GM12878 (cell line): ENCODE measurements around the gene CEBPE. TPM values are rescaled to one million over a fixed set of nuclear protein-coding genes. Genes with fewer than 3 reads are reported as not detected.

ENCODE experiments used
- ATAC-seq: fragments of 200-7000 bp; cut with Tn5 transposase; 3 replicates; pipeline ENCODE4 v1.9.1; 2020; ENCODE audit warnings: mild to moderate bottlenecking, moderate library complexity
- BruUV-seq: library from RNA; stranded (reverse); fragments of 400-500 nt; replicated peaks from 2 replicates; lab custom pipeline; 2021; lab: Mats Ljungman, UMichigan
- CTCF ChIA-PET: fragments of 300-600 bp; sonication (Branson Sonifier 250); formaldehyde crosslinking; extraction: SDS; loops from one replicate; lab custom pipeline; 2021; ENCODE audit warnings: inconsistent platforms; lab: Yijun Ruan, JAX
- POLR2A ChIA-PET: fragments of 350-600 bp; formaldehyde crosslinking; extraction: SDS; loops from one replicate; lab custom pipeline; 2021; ENCODE audit warnings: inconsistent platforms; lab: Charles Lee
- RAD21 ChIA-PET: fragments of 300-600 bp; sonication (Branson Sonifier 250); formaldehyde crosslinking; loops from one replicate; lab custom pipeline; 2023; ENCODE audit warnings: antibody characterized with exemption; ENCODE audit not compliant: unreplicated experiment; lab: Charles Lee
- SMC1A ChIA-PET: fragments of 300-600 bp; sonication (Branson Sonifier 250); formaldehyde crosslinking; loops from one replicate; lab custom pipeline; 2023; ENCODE audit not compliant: unreplicated experiment, uncharacterized antibody; lab: Charles Lee
- DNase-seq: peaks from one replicate; pipeline ENCODE4 v3.0.0-alpha.2; 2011; ENCODE audit warnings: low read depth, low spot score
- FAIRE-seq: peaks from 3 replicates; lab custom pipeline; 2011; peaks lifted over from hg19 to GRCh38; lab: Jason Lieb, UNC
- H2AFZ ChIP-seq: 2 replicates; pipeline ENCODE4 v1.6.0; 2011; ENCODE audit warnings: low read depth, low read length, control low read depth; ENCODE audit not compliant: control insufficient read depth
- H3K27ac ChIP-seq: 2 replicates; pipeline ENCODE4 v1.5.1; 2011; ENCODE audit warnings: control low read depth; ENCODE audit not compliant: control insufficient read depth, insufficient read depth
- H3K27me3 ChIP-seq, 2 experiments: replicated peaks in 1 of 2; 2 replicates each; pipeline versions ENCODE4 v1.6.0 to v1.6.1; 2011; ENCODE audit warnings: low read length in 1 of 2; ENCODE audit not compliant: control insufficient read depth in 2 of 2, insufficient read depth in 2 of 2
- H3K36me3 ChIP-seq, 2 experiments: 2 replicates each; pipeline ENCODE4 v1.5.1; 2011; ENCODE audit warnings: low read length in 1 of 2; ENCODE audit not compliant: control insufficient read depth in 2 of 2, insufficient read depth in 2 of 2
- H3K4me1 ChIP-seq: 2 replicates; pipeline ENCODE4 v1.6.1; 2011; ENCODE audit warnings: mild to moderate bottlenecking, low read length, moderate library complexity, mixed read lengths; ENCODE audit not compliant: control insufficient read depth, insufficient read depth
- H3K4me2 ChIP-seq: 2 replicates; pipeline ENCODE4 v1.6.0; 2011; ENCODE audit warnings: control low read depth; ENCODE audit not compliant: control insufficient read depth, insufficient read depth
- H3K4me3 ChIP-seq: fragments of 200-600 bp; sonication (generic); 2 replicates; pipeline ENCODE4 v1.5.1; 2016
- H3K79me2 ChIP-seq: 2 replicates; pipeline ENCODE4 v1.6.0; 2011; ENCODE audit warnings: low read length; ENCODE audit not compliant: control insufficient read depth, insufficient read depth
- H3K9ac ChIP-seq: 2 replicates; pipeline ENCODE4 v1.8.0; 2011; ENCODE audit warnings: low read length, control low read depth, mixed read lengths; ENCODE audit not compliant: control insufficient read depth, insufficient read depth
- H3K9me3 ChIP-seq: replicated peaks from 3 replicates; pipeline ENCODE4 v1.5.1; 2011; ENCODE audit warnings: mild to moderate bottlenecking, low read length; ENCODE audit not compliant: control insufficient read depth, insufficient read depth
- H4K20me1 ChIP-seq: 2 replicates; pipeline ENCODE4 v1.6.0; 2011; ENCODE audit not compliant: control insufficient read depth, insufficient read depth
- CEBPB ChIP-seq, 2 experiments: fragments of 150-350 bp in 1 of 2; IDR thresholded peaks; 2 replicates each; pipeline ENCODE4 v1.6.1; 2012 to 2014; ENCODE audit warnings: low read depth in 2 of 2, low read length in 2 of 2, borderline replicate concordance in 1 of 2, inconsistent platforms in 1 of 2
- IRF4 ChIP-seq: IDR thresholded peaks from 2 replicates; pipeline ENCODE4 v1.6.1; 2011; ENCODE audit warnings: low read depth, low read length
- MEF2B ChIP-seq: fragments of 450-650 bp; IDR thresholded peaks from 2 replicates; pipeline ENCODE4 v1.6.1; 2018; ENCODE audit warnings: mild to moderate bottlenecking, moderate library complexity; ENCODE audit not compliant: partially characterized antibody, poor library complexity, severe bottlenecking
- PAX8 ChIP-seq: fragments of 450-650 bp; IDR thresholded peaks from 2 replicates; pipeline ENCODE4 v1.6.1; 2017; ENCODE audit warnings: mild to moderate bottlenecking, moderate library complexity
- ZBTB4 ChIP-seq: fragments of 450-650 bp; formaldehyde crosslinking; IDR thresholded peaks from 2 replicates; pipeline ENCODE4 v1.4.0; 2022; ENCODE audit warnings: mild to moderate bottlenecking, moderate library complexity
- WGBS: methylation state at CpG from one replicate; pipeline ENCODE4 v1.1.6; 2016; ENCODE audit warnings: low lambda C conversion rate; ENCODE audit not compliant: insufficient replicate concordance, insufficient coverage; ENCODE audit errors: missing lambda C conversion rate; 5-methylcytosine and 5-hydroxymethylcytosine counted together
- in situ Hi-C: fragments of 300-500 bp; cut with MboI; formaldehyde crosslinking; loops from 9 replicates; pipeline ENCODE4 v1.14.3; 2018; ENCODE audit warnings: mixed read lengths
- intact Hi-C: fragments of 100-400 bp; cut with micrococcal nuclease; formaldehyde crosslinking; loops from one replicate; pipeline ENCODE4 v1.14.2; 2022; ENCODE audit not compliant: unreplicated experiment
- polyA plus RNA-seq, 11 experiments: library from polyadenylated mRNA; depleted of rRNA in 4 of 11; unstranded in 6 of 11; stranded (reverse) in 5 of 11; fragments of >200 nt; fragmentation: Nextera tagmentation in 4 of 11; fragmentation: Illumina TruSeq in 1 of 11; extraction: Ambion mirVana in 4 of 11; extraction: Trizol in 1 of 11; gene quantifications; 1 replicate in 1 of 11; 2 replicates in 10 of 11; pipeline versions ENCODE4 v1.2.1 to v1.2.3, GENCODE V29; 2011 to 2016; ENCODE audit warnings: inconsistent platforms in 2 of 11, missing spikeins in 2 of 11, low read depth in 1 of 11
- total RNA-seq, 4 experiments: library from RNA; depleted of rRNA in 3 of 4; stranded (reverse); fragments of >200 nt in 3 of 4; fragmentation: Illumina TruSeq in 1 of 4; extraction: Trizol in 1 of 4; gene quantifications; 2 replicates each; pipeline versions ENCODE4 v1.2.1 to v1.2.3, GENCODE V29; 2013 to 2021

Gene CEBPE
- total and polyA plus RNA-seq, 10 of the 15 experiments (the other 5 are each of a cell fraction or from before 2014, with no cell fraction given), result 0.09 to 0.45 (median 0.24) TPM; not detected in 7

GRCh38 chr14:23126548-23127278 lies 7.7 kb upstream of the CEBPE start:
- no peaks in the 10 kb centered on the region for H4K20me1 ChIP-seq
- H3K4me2 ChIP-seq, result no peak overlapping the region
- POLR2A ChIA-PET, result no interaction called here
- RAD21 ChIA-PET, result no interaction called here
- FAIRE-seq, result no peak
- H3K27me3 ChIP-seq, result no peaks in the 10 kb centered on the region; a peak in 3 of 4 replicates
- CTCF ChIA-PET, result no interaction called here
- H3K27ac ChIP-seq, result no peak overlapping the region
- ATAC-seq, result no peak
- no peak for DNase-seq
- H3K4me3 ChIP-seq, result no peak overlapping the region
- H3K9ac ChIP-seq, result no peak overlapping the region
- SMC1A ChIA-PET, result interaction anchor here (1.0 kb wide), 1 partner anchor 254 kb away, joined by 3 read pairs; no protein-coding TSS in a partner anchor
- 24% methylated on average over 8 of the region's 8 CpGs for WGBS
- no peaks in the 10 kb centered on the region for H3K4me1 ChIP-seq
- H2AFZ ChIP-seq, result no peak overlapping the region
- H3K36me3 ChIP-seq, result no peaks in the 10 kb centered on the region
- intact Hi-C loops (no loop called here), in situ Hi-C loops (loop anchor here (10.0 kb wide), 1 partner anchor 58 kb away; the partner anchor contains the start of gene SLC7A8)
- TF ChIP-seq IRF4, result no peak
- no peak for TF ChIP-seq PAX8
- no peak for TF ChIP-seq ZBTB4 (CRISPR knock-in tag)
- TF ChIP-seq MEF2B, result no peak
- TF ChIP-seq CEBPB (IDR thresholded peaks at IDR 0.05; ENCODE audit: borderline replicate concordance in 1 of 2, low read depth in 2 of 2, low read length in 2 of 2), result no peak
- no peaks in the 10 kb centered on the region for H3K79me2 ChIP-seq
- no TSS peak for BruUV-seq
- H3K9me3 ChIP-seq, result no peaks in the 10 kb centered on the region
